Activated CD8-positive, alpha-beta memory T cell treated with anti-CD3 and anti-CD28 coated beads, Interleukin-2, amount 50 U/mL, for 1 hour (primary cell): ENCODE data around the gene B3GLCT.

ENCODE experiments used
- DNase-seq: peaks from one replicate; pipeline ENCODE4 v3.0.0-alpha.2; 2020; ENCODE audit errors: extremely low read depth

Gene B3GLCT

GRCh38 chr13:31223640-31224039 is 23.9 kb downstream of the B3GLCT start:
- no peak for DNase-seq

- no peak for DNase-seq
These were observed 24.4 kb downstream of the B3GLCT start for GRCh38 chr13:31224174-31224669.

DNA sequence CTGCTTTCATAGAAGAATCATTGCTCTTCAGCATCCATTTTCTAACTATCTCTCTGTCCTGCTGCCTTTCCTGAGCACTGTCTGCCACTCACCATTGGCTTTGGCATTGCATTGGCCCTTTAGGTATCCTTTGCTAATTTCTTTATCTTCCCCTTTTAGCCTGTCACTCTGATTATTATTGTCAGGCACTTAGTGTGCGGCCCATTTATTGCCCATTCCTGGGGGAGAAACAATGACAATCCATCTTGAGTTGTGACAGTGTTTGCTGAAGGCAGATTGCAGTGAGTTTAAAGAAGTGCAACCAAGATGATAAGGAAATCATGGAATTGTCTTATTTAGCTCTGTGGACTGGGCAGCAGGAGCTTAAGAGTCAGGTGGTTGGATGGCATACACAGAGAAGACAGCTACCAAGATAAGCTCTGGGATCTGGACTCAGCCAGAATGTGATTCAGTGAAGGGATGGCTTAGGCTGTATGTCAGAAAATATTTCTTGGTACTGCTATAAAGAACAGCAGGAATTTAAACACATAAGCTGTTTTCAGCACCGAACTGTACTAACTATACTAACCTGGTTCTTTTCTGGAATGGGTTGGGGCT is 25.3 kb downstream of the B3GLCT start:
- no peak for DNase-seq

- DNase-seq = no peak
These were observed 26.4 kb downstream of the B3GLCT start for GRCh38 chr13:31225998-31226675.

DNA sequence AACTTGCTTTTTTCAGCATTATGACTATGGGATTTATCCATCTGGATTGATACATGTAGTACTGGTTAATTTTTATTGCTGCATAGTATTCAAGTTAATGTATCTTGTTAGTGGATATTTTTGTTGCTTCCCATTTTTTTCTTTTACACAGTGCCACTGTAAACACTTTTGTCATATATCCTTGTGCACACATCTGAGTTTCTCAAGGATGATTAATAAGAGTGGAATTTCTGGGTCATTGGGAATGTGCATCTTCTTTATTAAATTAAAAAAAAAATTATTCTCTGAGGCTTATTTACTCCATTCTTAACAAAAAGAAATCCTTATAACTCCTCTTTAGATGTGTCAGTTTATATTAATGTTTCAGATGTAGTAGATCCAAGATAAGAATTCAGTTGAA is 27.3 kb downstream of the B3GLCT start:
- DNase-seq = no peak

DNA sequence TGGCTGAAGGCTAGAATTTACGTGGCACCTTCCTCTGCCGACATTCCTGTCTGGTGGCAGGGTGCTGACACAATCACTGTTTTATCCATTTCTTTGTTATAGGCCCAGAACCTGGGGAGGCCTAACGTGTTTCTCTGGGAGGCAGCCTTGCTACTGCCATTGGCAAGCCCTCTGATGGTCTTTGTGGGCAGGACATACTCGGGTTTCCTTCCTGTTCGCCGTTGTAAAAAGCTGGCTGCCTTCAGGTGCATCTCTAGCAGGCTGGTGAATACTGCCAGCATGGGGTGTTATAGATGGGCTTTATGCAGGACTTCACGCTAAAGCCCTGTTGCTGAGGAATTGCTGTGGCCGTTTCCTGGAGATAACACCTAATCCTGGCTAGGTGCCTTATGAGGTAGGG is 28.1 kb downstream of the B3GLCT start:
- DNase-seq = no peak

- no peak for DNase-seq
These were observed 35.0 kb downstream of the B3GLCT start for GRCh38 chr13:31234729-31235128.

DNA sequence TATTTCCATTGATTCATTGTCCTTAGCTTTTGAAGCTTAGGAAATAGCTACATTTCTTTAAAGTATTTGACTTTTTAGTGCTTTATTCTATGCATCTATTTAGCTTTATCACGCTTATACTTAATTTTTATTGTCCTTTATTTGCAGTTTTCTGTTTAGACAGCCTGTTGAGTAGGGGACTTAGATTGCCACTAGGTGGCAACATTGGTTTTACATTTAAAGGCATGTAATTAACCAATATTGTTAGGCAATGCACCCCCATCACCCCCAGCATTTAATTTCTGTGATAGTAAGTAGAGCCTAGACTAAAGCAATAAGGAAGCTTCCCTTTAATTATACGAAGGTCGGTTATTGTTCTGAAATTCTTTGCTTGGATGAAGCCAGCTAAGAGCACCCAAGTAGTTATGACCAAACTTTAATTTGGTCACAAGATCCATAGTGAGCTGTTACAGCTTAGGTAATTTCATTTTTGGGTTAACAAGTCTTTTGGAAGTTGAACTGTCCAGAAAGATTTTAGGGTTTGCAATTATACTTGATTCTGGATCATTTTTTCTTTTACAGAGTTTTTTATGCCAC is 36.5 kb downstream of the B3GLCT start:
- no peak for DNase-seq

DNA sequence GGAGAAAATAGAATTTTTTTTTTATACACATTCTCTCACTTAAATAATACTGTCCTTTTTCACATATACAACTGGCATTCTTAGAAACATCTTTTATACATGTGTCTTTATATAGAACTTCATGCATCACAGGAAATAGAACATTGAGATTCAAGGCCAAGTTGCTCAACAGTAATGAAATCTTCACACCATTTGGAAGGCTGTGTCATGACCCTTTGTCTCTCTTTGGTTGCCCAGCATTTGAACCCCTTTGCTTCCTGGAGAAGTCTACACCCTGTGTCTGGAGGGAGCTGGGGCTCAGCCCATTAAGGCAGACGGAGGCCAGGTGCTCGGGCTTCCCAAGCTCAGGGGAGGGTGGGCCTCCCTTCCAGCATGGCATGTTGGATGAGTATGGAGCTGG is 41.1 kb downstream of the B3GLCT start:
- no peak for DNase-seq

DNA sequence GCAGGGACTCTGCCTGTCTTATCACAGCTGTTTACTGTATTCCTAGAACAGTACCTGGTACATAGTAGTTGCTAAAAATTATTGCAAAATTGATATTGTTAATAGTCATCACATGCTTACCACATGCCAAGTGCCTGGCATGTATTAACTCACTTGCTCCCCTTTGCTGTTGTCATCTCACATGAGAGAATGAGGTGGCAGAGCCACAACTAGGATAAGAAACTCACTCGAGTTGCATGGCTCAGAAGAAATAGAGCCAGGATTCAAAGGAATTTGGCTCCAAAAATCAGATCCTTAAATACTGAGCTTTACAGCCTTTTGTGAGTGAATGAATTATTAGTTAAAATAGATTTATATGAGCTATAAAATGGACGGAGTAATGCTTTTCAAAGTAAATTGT is 42.6 kb downstream of the B3GLCT start:
- DNase-seq = no peak

GRCh38 chr13:31242916-31243315 is 43.1 kb downstream of the B3GLCT start:
- no peak for DNase-seq

DNA sequence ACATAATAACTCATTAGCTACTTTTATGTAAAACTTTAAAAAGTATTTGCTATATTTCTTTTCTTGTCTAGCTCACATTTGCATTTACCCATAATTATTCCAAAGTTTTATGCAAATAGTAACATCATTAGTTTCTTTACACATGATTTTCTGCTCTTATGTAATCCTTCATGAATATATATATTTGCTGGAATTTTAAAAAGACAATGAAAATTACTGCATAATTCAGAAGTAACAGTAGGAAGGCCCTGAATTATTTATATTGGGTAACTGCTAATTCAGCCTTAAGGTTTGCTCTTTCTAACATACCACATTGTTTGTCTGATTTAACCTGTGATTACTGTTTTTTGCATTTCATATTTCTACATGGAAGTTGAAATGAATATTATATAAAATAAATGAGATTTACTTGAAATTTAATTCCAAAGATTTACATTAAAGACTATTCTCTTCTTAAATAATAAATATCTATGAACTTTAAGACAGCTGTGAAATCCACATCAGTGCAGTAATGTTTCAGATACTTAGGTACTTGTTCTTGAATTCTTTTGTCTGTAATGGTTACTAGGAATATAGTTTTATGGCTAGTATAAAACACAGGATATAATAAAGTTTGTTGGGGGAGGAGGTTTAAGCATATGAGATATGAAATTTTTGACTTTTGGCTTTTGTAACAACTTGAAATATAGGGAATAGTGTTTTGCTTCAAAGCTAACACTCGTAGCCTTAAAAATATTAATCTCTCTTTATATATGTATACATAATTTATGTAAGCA is 46.0 kb downstream of the B3GLCT start:
- DNase-seq = no peak

- no peak for DNase-seq
These were observed 47.1 kb downstream of the B3GLCT start for GRCh38 chr13:31246918-31247317.

- no peak for DNase-seq
These were observed 48.6 kb downstream of the B3GLCT start for GRCh38 chr13:31248361-31248760.

DNA sequence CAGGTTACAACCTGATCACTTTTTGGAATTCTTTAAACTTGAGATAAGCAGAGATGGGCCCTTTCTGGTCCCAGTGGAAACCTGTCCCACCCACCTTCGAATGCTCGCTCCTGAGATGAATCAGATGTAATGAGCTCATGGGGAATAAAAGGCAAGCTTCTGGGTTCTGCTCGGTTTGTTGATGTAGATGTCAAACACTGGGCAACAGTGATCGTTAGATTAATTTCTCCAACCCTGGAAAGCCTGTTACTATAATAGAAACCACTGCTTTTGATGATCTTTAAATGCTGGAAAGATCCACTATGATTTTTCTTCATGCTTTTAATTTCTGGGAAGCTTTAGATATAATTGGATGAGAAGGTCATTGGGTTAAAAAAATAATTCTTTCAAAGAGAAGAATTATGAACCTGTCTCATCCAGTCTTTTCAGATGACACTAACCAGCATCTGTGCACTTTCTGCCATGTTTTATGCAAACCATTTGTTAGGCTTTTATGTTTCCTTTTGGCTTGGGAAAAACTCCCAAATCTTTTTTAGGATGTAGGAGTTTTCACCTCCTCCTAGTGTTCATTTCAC is 49.3 kb downstream of the B3GLCT start:
- no peak for DNase-seq

GRCh38 chr13:31250435-31250834 is 50.7 kb downstream of the B3GLCT start:
- DNase-seq = no peak

DNA sequence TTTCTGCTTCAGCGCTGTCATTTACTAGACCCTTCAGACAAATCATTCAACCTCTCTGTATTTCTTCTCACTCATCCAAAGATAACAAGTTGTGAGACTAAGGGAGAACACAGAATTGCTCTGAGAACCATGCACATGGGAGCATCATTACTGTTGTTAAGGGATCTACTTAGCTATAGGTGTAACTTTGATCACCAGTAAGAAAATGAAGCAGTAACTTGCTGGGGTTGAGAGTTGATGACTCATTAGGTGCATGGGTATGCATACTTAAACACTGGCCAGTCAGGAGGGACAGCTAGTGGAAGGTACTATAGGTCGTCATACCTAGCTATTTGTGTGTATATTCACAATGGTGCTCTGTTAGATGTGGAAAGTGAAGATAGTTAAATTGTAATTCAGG is 61.5 kb downstream of the B3GLCT start:
- DNase-seq = no peak

- no peak for DNase-seq
These were observed 63.6 kb downstream of the B3GLCT start for GRCh38 chr13:31263346-31263745.

- DNase-seq = no peak
These were observed 64.4 kb downstream of the B3GLCT start for GRCh38 chr13:31264151-31264550.

DNA sequence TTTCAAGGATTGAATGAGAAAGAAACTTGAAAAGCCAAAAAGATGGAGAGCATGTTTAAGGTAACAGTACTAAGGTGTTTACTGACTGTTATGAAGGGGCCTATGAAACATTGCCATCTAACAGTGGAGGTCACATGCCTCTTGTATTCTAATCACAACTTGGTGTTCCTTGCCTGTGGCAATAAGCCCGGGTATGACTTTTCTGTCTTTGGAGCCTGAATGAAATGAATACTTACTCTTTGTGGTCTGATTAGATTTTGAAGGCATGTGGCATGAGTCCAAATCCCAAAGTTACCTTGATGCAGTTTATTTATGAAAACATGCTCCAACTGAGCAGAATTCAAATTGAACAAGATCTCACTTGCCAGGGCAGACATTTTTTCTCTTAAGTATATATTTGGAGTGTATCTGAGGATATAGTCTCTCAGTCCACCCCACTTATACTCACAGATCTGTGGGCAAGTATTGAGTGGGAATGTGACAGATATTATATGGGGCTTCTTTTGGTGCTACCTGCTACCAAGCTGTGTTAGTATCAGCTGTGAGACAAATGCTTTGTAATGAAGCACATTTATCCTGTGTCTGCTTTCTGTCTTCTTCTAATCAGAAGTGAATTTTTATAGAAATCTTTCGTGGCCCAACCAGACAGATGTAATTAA is 67.5 kb downstream of the B3GLCT start:
- no peak for DNase-seq

DNA sequence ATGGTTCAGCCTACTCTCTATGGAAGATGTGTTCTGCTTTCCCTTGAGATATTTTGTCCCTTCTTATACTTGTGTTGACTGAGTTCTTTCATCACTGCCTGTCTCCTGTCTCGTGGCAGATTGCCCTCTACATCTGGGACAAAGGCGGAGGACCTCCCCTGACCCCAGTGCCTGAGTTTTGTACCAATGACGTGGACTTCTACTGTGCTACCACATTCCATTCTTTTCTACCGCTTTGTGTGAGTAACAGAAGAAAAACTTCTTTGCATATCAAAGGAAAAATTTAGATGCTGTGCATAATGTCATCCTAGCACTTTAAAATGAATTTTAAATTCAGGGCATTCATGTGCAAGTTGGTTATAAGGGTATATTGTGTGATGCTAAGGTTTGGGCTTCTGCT is 74.6 kb downstream of the B3GLCT start:
- no peak for DNase-seq

- DNase-seq = no peak
These were observed 76.6 kb downstream of the B3GLCT start for GRCh38 chr13:31276421-31276820.
